ENCODE results near the gene PLCZ1.
"Not testable (repeated sequence)": the region's sequence is repeated elsewhere in the genome, so short reads cannot be mapped to it uniquely, and the experiment has no call there.

Gene PLCZ1, protein sequence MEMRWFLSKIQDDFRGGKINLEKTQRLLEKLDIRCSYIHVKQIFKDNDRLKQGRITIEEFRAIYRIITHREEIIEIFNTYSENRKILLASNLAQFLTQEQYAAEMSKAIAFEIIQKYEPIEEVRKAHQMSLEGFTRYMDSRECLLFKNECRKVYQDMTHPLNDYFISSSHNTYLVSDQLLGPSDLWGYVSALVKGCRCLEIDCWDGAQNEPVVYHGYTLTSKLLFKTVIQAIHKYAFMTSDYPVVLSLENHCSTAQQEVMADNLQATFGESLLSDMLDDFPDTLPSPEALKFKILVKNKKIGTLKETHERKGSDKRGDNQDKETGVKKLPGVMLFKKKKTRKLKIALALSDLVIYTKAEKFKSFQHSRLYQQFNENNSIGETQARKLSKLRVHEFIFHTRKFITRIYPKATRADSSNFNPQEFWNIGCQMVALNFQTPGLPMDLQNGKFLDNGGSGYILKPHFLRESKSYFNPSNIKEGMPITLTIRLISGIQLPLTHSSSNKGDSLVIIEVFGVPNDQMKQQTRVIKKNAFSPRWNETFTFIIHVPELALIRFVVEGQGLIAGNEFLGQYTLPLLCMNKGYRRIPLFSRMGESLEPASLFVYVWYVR

GRCh38 chr12:18737819-18738218, at the start of gene PLCZ1, which contains the start of gene CAPZA3:
TSS of gene PLCZ1 (minus strand) at chr12:18738012. CDS start at chr12:18737371, 641 bp downstream.
TSS of gene CAPZA3 (plus strand) at chr12:18738119. CDS start at chr12:18738269, 150 bp downstream.
- no peak for DNase-seq (ENCODE audit: low spot score)
- TF ChIP-seq CTCF (IDR thresholded peaks at IDR 0.05; ENCODE audit: extremely low read depth, insufficient read depth, missing control alignments), result no peak
- in situ Hi-C loops (cut with MboI; ENCODE audit: low pct_unique_long_range_greater_than_20kb, low sequenced_read_pairs, unreplicated experiment), result no loop called here

- not testable (repeated sequence) for DNase-seq (ENCODE audit: low spot score)
These were observed 47.7 kb upstream of the PLCZ1 start for GRCh38 chr12:18785465-18785864.

GRCh38 chr12:18782827-18783226, 45.0 kb upstream of the PLCZ1 start:
- in situ Hi-C loops (cut with MboI; ENCODE audit: low pct_unique_long_range_greater_than_20kb, low sequenced_read_pairs, unreplicated experiment), result no loop called here
- TF ChIP-seq CTCF (IDR thresholded peaks at IDR 0.05; ENCODE audit: extremely low read depth, insufficient read depth, missing control alignments), result no peak
- DNase-seq (ENCODE audit: low spot score), result no peak

More at GRCh38 chr12:18785465-18785864, 47.7 kb upstream of the PLCZ1 start:
- in situ Hi-C loops (cut with MboI; ENCODE audit: low pct_unique_long_range_greater_than_20kb, low sequenced_read_pairs, unreplicated experiment), result not testable (repeated sequence)

- DNase-seq (ENCODE audit: low spot score); in situ Hi-C loops (cut with MboI; ENCODE audit: low pct_unique_long_range_greater_than_20kb, low sequenced_read_pairs, unreplicated experiment): not testable (repeated sequence)
These were observed 28.7 kb upstream of the PLCZ1 start for GRCh38 chr12:18766479-18766878.

DNA sequence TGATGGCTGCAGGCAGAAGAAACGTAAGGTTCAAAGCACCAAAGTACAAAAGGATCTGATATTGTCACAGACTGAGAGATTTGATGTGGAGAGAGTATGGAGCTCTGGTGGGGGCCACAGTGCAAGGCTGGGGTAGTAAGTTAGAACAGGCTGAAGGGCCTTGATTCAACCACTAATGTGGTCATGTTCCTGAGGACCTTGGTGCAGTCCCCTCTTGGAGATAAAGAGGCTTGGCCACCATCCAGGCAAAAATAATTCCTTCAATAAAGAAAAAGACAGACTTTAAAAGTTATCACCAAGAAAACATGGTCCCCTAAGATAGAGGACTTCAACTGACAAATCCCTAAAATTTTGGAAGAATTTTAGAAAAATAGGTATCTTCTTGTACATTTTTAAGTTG, 17.5 kb upstream of the PLCZ1 start:
- no peak for TF ChIP-seq CTCF (IDR thresholded peaks at IDR 0.05; ENCODE audit: extremely low read depth, insufficient read depth, missing control alignments)
- DNase-seq (ENCODE audit: low spot score), result no peak
- in situ Hi-C loops (cut with MboI; ENCODE audit: low pct_unique_long_range_greater_than_20kb, low sequenced_read_pairs, unreplicated experiment), result no loop called here

- DNase-seq (ENCODE audit: low spot score), result no peak
- in situ Hi-C loops (cut with MboI; ENCODE audit: low pct_unique_long_range_greater_than_20kb, low sequenced_read_pairs, unreplicated experiment), result no loop called here
- TF ChIP-seq CTCF (IDR thresholded peaks at IDR 0.05; ENCODE audit: extremely low read depth, insufficient read depth, missing control alignments), result no peak
These were observed 16.4 kb upstream of the PLCZ1 start for GRCh38 chr12:18754124-18754707.

GRCh38 chr12:18753481-18754123, 15.8 kb upstream of the PLCZ1 start:
- in situ Hi-C loops (cut with MboI; ENCODE audit: low pct_unique_long_range_greater_than_20kb, low sequenced_read_pairs, unreplicated experiment), result no loop called here
- TF ChIP-seq CTCF (IDR thresholded peaks at IDR 0.05; ENCODE audit: extremely low read depth, insufficient read depth, missing control alignments), result no peak
- no peak for DNase-seq (ENCODE audit: low spot score)
